ENCODE results near the gene TVP23B. TPM values are rescaled to one million over a fixed set of nuclear protein-coding genes. Genes with fewer than 3 reads are reported as not detected.

TVP23B gene
- 28.5 and 29.0 TPM in 2 replicates for total RNA-seq

DNA sequence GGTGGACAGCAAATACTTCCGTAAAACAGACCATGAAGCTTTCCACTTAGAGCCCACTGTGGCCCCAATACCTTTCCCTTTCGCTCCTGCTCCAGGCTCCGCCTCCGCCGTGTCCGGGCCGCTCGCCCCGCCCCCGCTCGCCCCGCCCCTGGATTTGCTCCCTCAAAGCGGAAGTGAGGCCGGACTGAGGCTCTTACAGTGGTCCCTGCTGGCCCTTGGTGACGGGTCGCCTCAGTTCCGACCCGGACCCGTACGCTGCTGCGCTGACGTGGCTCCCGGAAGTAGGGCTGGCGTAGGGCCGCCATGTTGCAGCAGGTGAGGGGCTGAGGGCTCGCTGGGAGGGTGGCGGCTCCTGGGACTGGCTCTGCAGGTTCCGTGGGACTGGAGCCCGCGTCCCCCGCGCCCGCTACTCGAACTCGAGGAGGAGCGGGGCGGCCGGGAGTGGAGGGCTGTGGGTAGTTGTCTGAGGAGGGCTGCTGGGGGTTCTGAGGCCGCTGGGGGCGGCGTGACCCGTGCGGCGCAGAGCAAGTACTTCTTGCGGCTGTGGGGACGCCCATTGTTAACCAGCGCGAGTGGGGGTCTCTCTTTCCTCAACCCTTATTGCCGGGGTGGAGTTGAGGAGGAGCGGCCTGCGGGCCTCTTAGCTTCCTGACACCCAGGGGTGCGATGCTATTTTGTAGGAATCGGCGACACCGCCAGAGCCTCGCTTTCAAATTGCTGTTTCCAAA is at the start of gene TVP23B:
TVP23B (plus strand) TSS at position 193 of the 728 bp plus-strand sequence; CDS start at position 304, 111 bp downstream.

DNA sequence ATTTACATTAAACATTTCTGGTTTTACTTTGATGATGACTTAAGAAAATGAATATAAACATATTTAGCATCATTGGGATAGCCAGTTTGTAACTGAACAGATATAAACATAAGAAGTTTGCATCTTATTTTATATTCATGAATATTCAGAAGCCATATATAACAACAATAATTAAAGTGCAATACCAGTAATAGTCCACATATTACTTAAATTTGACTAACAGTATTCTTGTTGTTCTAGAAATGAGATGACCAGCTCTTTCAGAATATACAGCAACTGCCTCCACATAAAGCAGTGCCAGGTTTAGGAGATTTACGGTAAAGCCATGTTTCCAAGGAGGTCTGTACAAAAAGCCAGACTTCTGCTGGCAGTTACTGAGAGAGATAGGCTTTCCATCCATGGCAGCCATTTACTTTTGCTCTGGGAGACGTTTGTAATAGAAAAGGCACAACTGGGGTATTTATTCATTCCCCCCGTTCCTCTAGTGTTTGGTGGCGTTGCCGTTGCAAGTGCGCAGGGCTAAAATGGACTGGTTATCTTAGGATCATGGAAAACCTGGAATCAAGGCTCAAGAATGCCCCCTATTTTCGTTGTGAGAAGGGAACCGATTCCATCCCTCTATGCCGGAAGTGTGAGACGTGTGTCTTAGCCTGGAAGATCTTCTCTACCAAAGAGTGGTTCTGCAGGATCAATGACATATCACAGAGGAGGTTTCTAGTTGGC is 37.1 kb upstream of the TVP23B start, which contains the start of gene FBXW10:
FBXW10 (plus strand) TSS at position 356 of the 723 bp plus-strand sequence; CDS start at position 547, 191 bp downstream.

Other genes with a start within 250 kb of the TVP23B start
- gene TBC1D28, start 136.8 kb upstream of the TVP23B start, total RNA-seq = not detected in 2 replicates
- 2.6 and 4.9 TPM in 2 replicates for gene FOXO3B, start 98.9 kb upstream of the TVP23B start, total RNA-seq
- gene FBXW10, start 37.1 kb upstream of the TVP23B start, total RNA-seq = 0.20 TPM in 1 of 2 replicates, not detected in the other
- gene PRPSAP2, start 76.9 kb downstream of the TVP23B start, total RNA-seq = 22.0 and 39.3 TPM in 2 replicates
- not detected in 2 replicates for gene SLC5A10, start 171.0 kb downstream of the TVP23B start, total RNA-seq
- gene FAM83G, start 223.6 kb downstream of the TVP23B start, total RNA-seq = 5.5 and 11.7 TPM in 2 replicates

Measured in subcutaneous preadipocyte (primary cell).